ENCODE data around the gene GHR.

The GHR gene

GRCh38 chr5:42518595-42519221, 95.5 kb downstream of the GHR start:
- Histone ChIP-seq H3K27me3 (ENCODE audit: control insufficient read depth in 1 of 2, insufficient read depth in 2 of 2, low read length in 2 of 2) (no peaks in the 10 kb centered on the region), H3K27ac (ENCODE audit: low read depth, low read length) (no peak overlapping the region), H3K4me3 (ENCODE audit: low read depth in 1 of 2, low read length in 2 of 2) (peak overlapping the region in 1 of 2 donors; percentile 8), H3K9me3 (ENCODE audit: low read length) (no peaks in the 10 kb centered on the region), H3K4me1 (ENCODE audit: insufficient read depth, low read length) (peaks cover 36% of the 10 kb centered on the region), H3K9ac (ENCODE audit: low read length) (no peak overlapping the region), H3K36me3 (ENCODE audit: insufficient read depth, low read length) (no peaks in the 10 kb centered on the region)

- no peak overlapping the region for H3K9ac ChIP-seq (ENCODE audit: low read length)
- H3K9me3 ChIP-seq (ENCODE audit: low read length), result no peaks in the 10 kb centered on the region
- H3K27me3 ChIP-seq (ENCODE audit: control insufficient read depth in 1 of 2, insufficient read depth in 2 of 2, low read length in 2 of 2), result no peaks in the 10 kb centered on the region
- peaks cover 36% of the 10 kb centered on the region for H3K4me1 ChIP-seq (ENCODE audit: insufficient read depth, low read length)
- no peaks in the 10 kb centered on the region for H3K36me3 ChIP-seq (ENCODE audit: insufficient read depth, low read length)
- H3K27ac ChIP-seq (ENCODE audit: low read depth, low read length), result no peak overlapping the region
- no peak overlapping the region for H3K4me3 ChIP-seq (ENCODE audit: low read depth in 1 of 2, low read length in 2 of 2)
Observed at GRCh38 chr5:42520203-42520602, 97.0 kb downstream of the GHR start.

- peaks cover 36% of the 10 kb centered on the region for H3K4me1 ChIP-seq (ENCODE audit: insufficient read depth, low read length)
- H3K9ac ChIP-seq (ENCODE audit: low read length), result no peak overlapping the region
- no peak overlapping the region for H3K27ac ChIP-seq (ENCODE audit: low read depth, low read length)
- H3K36me3 ChIP-seq (ENCODE audit: insufficient read depth, low read length), result no peaks in the 10 kb centered on the region
- H3K9me3 ChIP-seq (ENCODE audit: low read length), result no peaks in the 10 kb centered on the region
- H3K4me3 ChIP-seq (ENCODE audit: low read depth in 1 of 2, low read length in 2 of 2), result no peak overlapping the region
- H3K27me3 ChIP-seq (ENCODE audit: control insufficient read depth in 1 of 2, insufficient read depth in 2 of 2, low read length in 2 of 2), result no peaks in the 10 kb centered on the region
Observed at GRCh38 chr5:42520957-42521356, 97.7 kb downstream of the GHR start.

- no peaks in the 10 kb centered on the region for H3K9me3 ChIP-seq (ENCODE audit: low read length)
- no peaks in the 10 kb centered on the region for H3K36me3 ChIP-seq (ENCODE audit: insufficient read depth, low read length)
- no peak overlapping the region for H3K27ac ChIP-seq (ENCODE audit: low read depth, low read length)
- H3K27me3 ChIP-seq (ENCODE audit: control insufficient read depth in 1 of 2, insufficient read depth in 2 of 2, low read length in 2 of 2), result no peaks in the 10 kb centered on the region
- no peak overlapping the region for H3K9ac ChIP-seq (ENCODE audit: low read length)
- peaks cover 34% of the 10 kb centered on the region for H3K4me1 ChIP-seq (ENCODE audit: insufficient read depth, low read length)
- H3K4me3 ChIP-seq (ENCODE audit: low read depth in 1 of 2, low read length in 2 of 2), result no peak overlapping the region
Observed at GRCh38 chr5:42521406-42521805, 98.2 kb downstream of the GHR start.

GRCh38 chr5:42522783-42523182, 99.5 kb downstream of the GHR start:
- no peak overlapping the region for H3K27ac ChIP-seq (ENCODE audit: low read depth, low read length)

GRCh38 chr5:42526179-42526578, 102.9 kb downstream of the GHR start:
- no peaks in the 10 kb centered on the region for H3K9me3 ChIP-seq (ENCODE audit: low read length)
- peaks cover 3% of the 10 kb centered on the region for H3K4me1 ChIP-seq (ENCODE audit: insufficient read depth, low read length)

More at GRCh38 chr5:42522783-42523182, 99.5 kb downstream of the GHR start:
- no peaks in the 10 kb centered on the region for H3K36me3 ChIP-seq (ENCODE audit: insufficient read depth, low read length)
- H3K27me3 ChIP-seq (ENCODE audit: control insufficient read depth in 1 of 2, insufficient read depth in 2 of 2, low read length in 2 of 2), result no peaks in the 10 kb centered on the region
- no peaks in the 10 kb centered on the region for H3K9me3 ChIP-seq (ENCODE audit: low read length)
- H3K9ac ChIP-seq (ENCODE audit: low read length), result no peak overlapping the region
- H3K4me1 ChIP-seq (ENCODE audit: insufficient read depth, low read length), result peaks cover 23% of the 10 kb centered on the region
- H3K4me3 ChIP-seq (ENCODE audit: low read depth in 1 of 2, low read length in 2 of 2), result no peak overlapping the region

GRCh38 chr5:42531611-42532010, 108.4 kb downstream of the GHR start:
- H3K27me3 ChIP-seq (ENCODE audit: control insufficient read depth in 1 of 2, insufficient read depth in 2 of 2, low read length in 2 of 2), result no peaks in the 10 kb centered on the region
- H3K4me3 ChIP-seq (ENCODE audit: low read depth in 1 of 2, low read length in 2 of 2), result no peak overlapping the region
- H3K9ac ChIP-seq (ENCODE audit: low read length), result no peak overlapping the region
- H3K9me3 ChIP-seq (ENCODE audit: low read length), result no peaks in the 10 kb centered on the region
- H3K4me1 ChIP-seq (ENCODE audit: insufficient read depth, low read length), result no peaks in the 10 kb centered on the region
- H3K27ac ChIP-seq (ENCODE audit: low read depth, low read length), result no peak overlapping the region
- H3K36me3 ChIP-seq (ENCODE audit: insufficient read depth, low read length), result no peaks in the 10 kb centered on the region

More at GRCh38 chr5:42526179-42526578, 102.9 kb downstream of the GHR start:
- H3K9ac ChIP-seq (ENCODE audit: low read length), result no peak overlapping the region
- no peaks in the 10 kb centered on the region for H3K27me3 ChIP-seq (ENCODE audit: control insufficient read depth in 1 of 2, insufficient read depth in 2 of 2, low read length in 2 of 2)
- H3K27ac ChIP-seq (ENCODE audit: low read depth, low read length), result no peak overlapping the region
- H3K36me3 ChIP-seq (ENCODE audit: insufficient read depth, low read length), result no peaks in the 10 kb centered on the region
- H3K4me3 ChIP-seq (ENCODE audit: low read depth in 1 of 2, low read length in 2 of 2), result no peak overlapping the region

GRCh38 chr5:42542106-42542505, 118.9 kb downstream of the GHR start:
- H3K27me3 ChIP-seq (ENCODE audit: control insufficient read depth in 1 of 2, insufficient read depth in 2 of 2, low read length in 2 of 2), result no peaks in the 10 kb centered on the region
- H3K36me3 ChIP-seq (ENCODE audit: insufficient read depth, low read length), result no peaks in the 10 kb centered on the region
- no peak overlapping the region for H3K27ac ChIP-seq (ENCODE audit: low read depth, low read length)
- H3K9ac ChIP-seq (ENCODE audit: low read length), result no peak overlapping the region
- H3K9me3 ChIP-seq (ENCODE audit: low read length), result no peaks in the 10 kb centered on the region
- H3K4me1 ChIP-seq (ENCODE audit: insufficient read depth, low read length), result peaks cover 7% of the 10 kb centered on the region
- no peak overlapping the region for H3K4me3 ChIP-seq (ENCODE audit: low read depth in 1 of 2, low read length in 2 of 2)

GRCh38 chr5:42543774-42544173, 120.5 kb downstream of the GHR start:
- Histone ChIP-seq H3K9me3 (ENCODE audit: low read length) (no peaks in the 10 kb centered on the region), H3K27ac (ENCODE audit: low read depth, low read length) (no peak overlapping the region), H3K9ac (ENCODE audit: low read length) (no peak overlapping the region)

GRCh38 chr5:42545038-42545437, 121.8 kb downstream of the GHR start:
- Histone ChIP-seq H3K9me3 (ENCODE audit: low read length) (no peaks in the 10 kb centered on the region), H3K36me3 (ENCODE audit: insufficient read depth, low read length) (no peaks in the 10 kb centered on the region), H3K27me3 (ENCODE audit: control insufficient read depth in 1 of 2, insufficient read depth in 2 of 2, low read length in 2 of 2) (no peaks in the 10 kb centered on the region), H3K9ac (ENCODE audit: low read length) (no peak overlapping the region), H3K4me3 (ENCODE audit: low read depth in 1 of 2, low read length in 2 of 2) (no peak overlapping the region), H3K27ac (ENCODE audit: low read depth, low read length) (no peak overlapping the region), H3K4me1 (ENCODE audit: insufficient read depth, low read length) (peaks cover 26% of the 10 kb centered on the region)

More at GRCh38 chr5:42543774-42544173, 120.5 kb downstream of the GHR start:
- no peaks in the 10 kb centered on the region for H3K27me3 ChIP-seq (ENCODE audit: control insufficient read depth in 1 of 2, insufficient read depth in 2 of 2, low read length in 2 of 2)
- H3K4me3 ChIP-seq (ENCODE audit: low read depth in 1 of 2, low read length in 2 of 2), result no peak overlapping the region
- peaks cover 22% of the 10 kb centered on the region for H3K4me1 ChIP-seq (ENCODE audit: insufficient read depth, low read length)
- no peaks in the 10 kb centered on the region for H3K36me3 ChIP-seq (ENCODE audit: insufficient read depth, low read length)

GRCh38 chr5:42547141-42547540, 123.9 kb downstream of the GHR start:
- Histone ChIP-seq H3K27ac (ENCODE audit: low read depth, low read length) (no peak overlapping the region), H3K9ac (ENCODE audit: low read length) (no peak overlapping the region), H3K36me3 (ENCODE audit: insufficient read depth, low read length) (no peaks in the 10 kb centered on the region), H3K27me3 (ENCODE audit: control insufficient read depth in 1 of 2, insufficient read depth in 2 of 2, low read length in 2 of 2) (no peaks in the 10 kb centered on the region), H3K9me3 (ENCODE audit: low read length) (no peaks in the 10 kb centered on the region), H3K4me1 (ENCODE audit: insufficient read depth, low read length) (peaks cover 26% of the 10 kb centered on the region), H3K4me3 (ENCODE audit: low read depth in 1 of 2, low read length in 2 of 2) (no peak overlapping the region)

GRCh38 chr5:42547894-42548293, 124.7 kb downstream of the GHR start:
- no peak overlapping the region for H3K4me3 ChIP-seq (ENCODE audit: low read depth in 1 of 2, low read length in 2 of 2)
- no peaks in the 10 kb centered on the region for H3K36me3 ChIP-seq (ENCODE audit: insufficient read depth, low read length)
- H3K27me3 ChIP-seq (ENCODE audit: control insufficient read depth in 1 of 2, insufficient read depth in 2 of 2, low read length in 2 of 2), result no peaks in the 10 kb centered on the region
- H3K9me3 ChIP-seq (ENCODE audit: low read length), result no peaks in the 10 kb centered on the region
- H3K27ac ChIP-seq (ENCODE audit: low read depth, low read length), result no peak overlapping the region
- peaks cover 26% of the 10 kb centered on the region for H3K4me1 ChIP-seq (ENCODE audit: insufficient read depth, low read length)
- no peak overlapping the region for H3K9ac ChIP-seq (ENCODE audit: low read length)
